NCI-H82 treated with DMSO at 0.1 percent for 48 hours (cell line): ENCODE data around the gene CTDP1.
"Not testable (repeated sequence)": the region's sequence is repeated elsewhere in the genome, so short reads cannot be mapped to it uniquely, and the experiment has no call there.

Source experiments
- DNase-seq: peaks from one replicate; lab custom pipeline; 2025; ENCODE audit not compliant: unreplicated experiment; lab: John Stamatoyannopoulos, UW

The CTDP1 gene

DNA sequence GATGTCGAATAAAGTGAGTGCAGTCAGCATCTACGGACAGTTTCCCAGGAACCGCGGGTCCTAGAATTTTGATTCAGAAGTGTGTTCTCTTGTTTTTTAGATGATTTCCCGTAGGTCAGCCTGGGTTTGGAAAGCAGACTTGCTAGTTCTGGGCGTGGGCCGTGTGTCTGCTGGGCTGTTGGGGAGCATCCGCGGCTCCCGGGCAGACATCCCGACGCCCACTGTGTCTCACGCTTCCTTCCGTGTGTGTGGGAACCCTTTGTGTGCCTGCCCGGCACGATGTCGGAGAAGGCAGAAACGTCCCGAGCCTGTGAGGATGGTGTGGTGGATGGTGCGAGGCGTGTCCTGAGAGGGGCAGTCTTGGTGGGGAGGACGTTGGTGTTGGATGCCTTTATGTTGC is 18.4 kb downstream of the CTDP1 start:
- DNase-seq, result no peak

DNA sequence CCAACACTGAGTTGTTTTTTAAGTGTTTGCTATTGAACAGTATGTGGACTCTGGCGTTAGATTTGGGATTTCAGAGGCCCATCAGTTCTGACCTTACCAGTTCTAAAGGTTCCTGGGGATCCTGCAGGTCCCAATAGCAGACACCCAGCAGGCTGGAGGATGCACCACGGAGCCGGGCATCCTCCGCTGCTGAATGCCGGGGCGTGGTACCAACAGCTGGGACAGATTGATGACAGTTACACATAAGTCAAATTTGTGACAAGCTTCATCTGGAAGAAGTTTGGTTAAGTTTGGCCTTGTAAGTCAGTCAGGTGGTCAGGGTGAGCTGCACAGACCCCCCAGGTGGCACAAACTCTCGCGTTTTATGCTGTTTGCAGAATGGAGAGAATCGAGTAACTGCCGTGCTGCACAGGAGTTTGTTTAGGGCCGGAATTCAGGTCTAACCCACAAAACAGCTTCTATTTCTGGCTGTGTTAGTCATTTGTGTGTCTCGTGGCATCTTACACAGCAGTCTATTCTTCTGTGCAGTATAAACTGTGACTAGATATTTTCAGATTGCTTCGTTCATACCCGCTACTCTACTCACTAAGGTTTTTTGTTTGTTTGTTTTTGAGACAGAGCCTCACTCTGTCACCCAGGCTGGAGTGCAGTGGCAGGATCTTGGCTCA is 19.2 kb downstream of the CTDP1 start:
- DNase-seq, result no peak

DNA sequence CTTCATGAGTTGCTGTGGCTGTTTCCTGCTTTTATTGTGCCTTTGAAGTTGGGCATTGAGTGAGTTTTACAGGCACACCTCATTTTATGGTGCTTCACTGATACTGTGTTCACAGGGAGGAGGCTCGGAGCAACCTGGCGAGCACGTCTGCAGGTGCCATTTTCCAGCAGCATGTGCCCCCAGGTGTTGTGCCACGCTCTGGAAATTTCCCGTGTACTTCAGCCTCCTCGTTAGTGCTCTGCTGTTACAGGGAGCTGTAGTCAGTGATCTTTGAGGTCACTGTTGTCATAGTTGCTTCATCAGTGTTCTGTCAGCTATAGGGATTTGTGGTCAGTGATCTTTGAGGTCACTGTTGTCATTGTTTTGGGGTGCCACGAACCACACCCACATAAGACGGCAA is 20.1 kb downstream of the CTDP1 start:
- no peak for DNase-seq

DNA sequence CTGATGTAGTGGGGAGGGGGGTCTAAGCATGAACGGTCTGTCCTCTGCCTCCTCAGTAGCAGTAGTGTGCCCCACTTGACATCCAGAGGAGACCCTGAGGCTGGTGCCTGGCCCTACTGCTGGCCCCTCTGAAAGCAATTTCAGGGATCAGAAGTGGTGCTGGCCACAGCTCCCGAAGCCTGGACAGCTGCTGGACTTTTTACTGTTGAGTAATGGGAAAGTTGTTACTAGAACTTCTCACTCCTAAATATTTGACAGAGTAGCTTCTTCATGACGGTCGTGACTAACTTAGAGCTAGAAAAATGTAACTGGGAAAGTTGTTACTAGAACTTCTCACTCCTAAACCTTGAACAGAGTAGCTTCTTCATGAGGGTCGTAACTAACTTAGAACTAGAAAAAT is 23.3 kb downstream of the CTDP1 start:
- DNase-seq, result no peak

DNA sequence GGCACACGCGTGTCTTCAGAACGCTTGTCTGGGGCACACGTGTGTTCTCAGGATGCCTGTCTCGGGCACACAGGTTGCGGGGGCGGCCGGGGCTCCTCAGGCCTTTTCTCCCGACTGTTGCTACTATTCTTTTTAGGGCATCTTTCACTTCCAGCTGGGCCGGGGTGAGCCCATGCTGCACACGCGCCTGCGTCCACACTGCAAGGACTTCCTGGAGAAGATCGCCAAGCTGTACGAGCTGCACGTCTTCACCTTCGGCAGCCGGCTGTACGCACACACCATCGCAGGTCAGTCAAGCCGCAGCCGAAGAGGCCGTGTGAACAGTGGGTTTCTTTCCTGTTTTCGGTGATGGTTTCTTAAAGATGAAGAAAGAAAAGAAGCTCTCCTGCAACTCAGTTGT is 25.0 kb downstream of the CTDP1 start:
- DNase-seq, result no peak

DNA sequence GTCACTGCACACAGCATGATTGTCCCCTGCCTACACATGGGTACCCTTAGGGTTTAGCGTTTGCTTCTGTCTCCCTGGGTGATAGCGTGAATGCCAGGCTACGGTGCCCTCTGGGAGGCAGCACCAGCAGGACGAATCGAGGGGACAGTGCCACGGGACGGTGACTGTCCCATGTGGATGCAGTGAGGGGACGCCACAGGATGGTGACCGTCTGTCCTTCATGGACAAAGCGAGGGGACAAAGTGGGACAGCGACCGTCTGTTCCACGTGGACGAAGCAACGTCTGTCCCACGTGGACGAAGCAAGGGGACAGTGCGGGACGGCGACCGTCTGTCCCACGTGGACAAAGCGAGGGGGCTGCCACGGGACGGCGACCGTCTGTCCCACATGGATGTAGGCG is 25.7 kb downstream of the CTDP1 start:
- DNase-seq, result no peak

DNA sequence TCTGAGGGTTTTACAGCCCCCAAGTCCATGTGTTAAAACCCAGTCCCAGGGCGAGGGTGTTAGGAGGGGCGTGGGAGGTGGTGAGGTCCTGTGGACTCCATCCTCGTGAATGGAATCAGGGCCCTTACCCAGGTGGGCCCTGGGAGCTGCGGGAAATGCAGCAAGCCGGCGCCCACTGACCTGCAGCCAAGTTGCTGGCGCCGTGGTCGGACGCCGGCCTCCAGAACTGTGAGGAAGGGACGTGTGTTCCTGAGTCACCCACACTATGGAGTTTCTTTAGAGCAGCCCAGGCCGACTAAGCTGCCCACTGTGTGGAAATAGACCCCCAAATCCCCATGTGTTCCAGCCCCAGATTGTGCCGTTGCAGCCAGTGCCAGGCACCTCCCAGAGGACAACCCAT is 26.4 kb downstream of the CTDP1 start:
- no peak for DNase-seq

DNA sequence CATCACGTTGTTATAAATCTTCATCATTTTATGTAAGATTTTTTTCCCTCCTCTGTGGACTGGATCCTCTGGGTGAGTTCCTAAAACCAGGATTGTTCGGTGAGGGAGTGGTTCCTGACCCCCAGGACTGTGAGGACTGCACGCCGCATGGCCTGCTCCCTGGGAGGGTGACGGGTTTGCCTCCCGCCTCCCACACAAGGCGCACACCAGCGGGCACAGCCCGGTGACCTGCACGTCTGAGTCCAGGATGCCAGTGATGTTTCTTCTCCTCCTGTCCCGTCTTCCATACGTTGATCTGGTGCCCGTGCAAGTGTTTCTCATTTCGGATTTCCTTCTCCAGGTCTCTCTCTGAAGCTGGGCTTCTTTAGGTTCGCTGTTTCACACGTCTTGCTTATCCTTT is 27.1 kb downstream of the CTDP1 start:
- DNase-seq, result no peak

DNA sequence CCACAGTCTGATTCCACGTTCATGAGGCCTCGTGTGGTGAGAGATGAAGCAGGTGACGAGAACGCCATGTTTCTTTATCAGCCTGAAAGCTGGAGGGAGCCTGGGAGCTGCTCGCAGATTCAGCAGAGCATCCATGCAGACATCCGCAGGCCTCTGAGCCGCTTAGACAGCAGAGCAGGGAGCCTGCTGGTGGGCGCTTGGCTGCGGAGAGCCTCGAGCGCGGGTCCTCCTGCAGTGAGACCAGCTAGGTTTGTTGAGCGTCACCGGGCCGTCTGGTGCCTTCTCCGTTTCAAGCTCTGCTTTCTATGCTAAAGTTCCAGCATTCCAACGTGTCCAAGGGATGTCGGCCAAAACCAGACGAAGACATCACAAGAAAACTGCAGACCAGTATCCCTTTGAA is 27.6 kb downstream of the CTDP1 start:
- DNase-seq, result no peak

DNA sequence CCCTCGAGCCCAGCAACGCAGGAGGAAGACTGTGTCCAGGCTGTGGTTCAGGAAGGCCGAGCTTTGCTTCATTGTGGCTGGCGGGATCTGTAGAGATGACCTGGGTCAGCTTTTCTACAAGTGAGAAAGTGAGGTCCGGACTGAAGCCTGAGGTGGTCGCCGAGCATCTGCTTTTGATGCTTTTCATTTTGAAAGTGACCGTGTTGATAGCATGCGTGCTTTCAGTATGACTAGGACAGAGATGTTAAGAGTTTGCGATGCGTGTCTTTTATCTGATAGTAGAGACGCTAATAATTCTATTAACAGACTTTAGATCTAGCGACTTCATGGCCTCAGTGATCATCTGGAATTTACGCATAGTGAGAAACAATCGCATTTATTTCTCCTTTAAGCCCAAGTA is 28.1 kb downstream of the CTDP1 start:
- no peak for DNase-seq

DNA sequence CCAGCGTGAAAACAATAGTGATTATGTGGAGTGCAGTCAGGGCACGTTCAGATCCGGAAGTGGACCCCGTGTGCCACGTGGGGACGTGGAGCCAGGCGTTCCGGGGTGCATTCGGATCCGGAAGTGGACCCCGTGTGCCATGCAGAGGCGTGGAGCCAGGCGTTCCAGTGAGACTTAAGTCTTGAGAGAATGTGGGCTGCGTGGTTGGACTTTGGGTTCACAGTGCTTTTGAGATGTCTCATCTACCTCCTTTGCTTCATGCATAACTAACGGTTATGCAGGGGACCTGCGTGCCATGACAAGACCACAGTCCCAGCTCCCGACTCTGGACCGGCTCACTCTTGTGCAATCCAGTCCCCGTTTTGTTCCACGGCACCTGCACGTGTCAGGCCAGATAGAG is 28.8 kb downstream of the CTDP1 start:
- no peak for DNase-seq

DNA sequence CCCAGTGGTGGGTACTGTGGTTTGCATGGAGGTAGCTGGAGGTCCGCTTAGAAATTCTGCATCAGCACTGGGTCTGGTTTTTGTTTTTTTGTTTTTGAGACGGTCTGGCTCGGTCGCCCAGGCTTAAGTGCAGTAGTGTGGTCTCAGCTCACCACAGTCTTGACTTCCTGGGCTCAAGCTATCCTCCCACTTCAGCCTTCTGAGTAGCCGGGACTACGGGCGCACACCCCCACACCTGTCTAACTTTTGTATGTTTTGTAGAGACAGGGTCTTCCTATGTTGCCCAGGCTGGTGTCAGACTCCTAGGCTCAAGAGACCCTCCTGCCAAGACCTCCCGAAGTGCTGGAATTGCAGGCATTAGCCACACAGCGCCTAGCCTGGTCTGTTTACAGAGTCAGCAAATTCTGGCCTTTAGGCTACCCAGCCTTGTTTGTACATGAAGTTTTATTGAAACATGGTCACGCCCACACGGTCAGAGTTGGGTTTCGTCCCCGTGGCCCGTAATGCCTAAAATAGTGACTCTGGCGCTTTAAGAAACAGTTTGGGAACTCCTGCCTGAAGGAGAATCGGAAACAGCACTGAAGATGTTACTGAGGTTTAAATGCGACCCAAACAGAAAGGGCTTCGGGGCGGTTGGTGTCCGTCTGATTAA is 32.7 kb downstream of the CTDP1 start:
- DNase-seq, result no peak

DNA sequence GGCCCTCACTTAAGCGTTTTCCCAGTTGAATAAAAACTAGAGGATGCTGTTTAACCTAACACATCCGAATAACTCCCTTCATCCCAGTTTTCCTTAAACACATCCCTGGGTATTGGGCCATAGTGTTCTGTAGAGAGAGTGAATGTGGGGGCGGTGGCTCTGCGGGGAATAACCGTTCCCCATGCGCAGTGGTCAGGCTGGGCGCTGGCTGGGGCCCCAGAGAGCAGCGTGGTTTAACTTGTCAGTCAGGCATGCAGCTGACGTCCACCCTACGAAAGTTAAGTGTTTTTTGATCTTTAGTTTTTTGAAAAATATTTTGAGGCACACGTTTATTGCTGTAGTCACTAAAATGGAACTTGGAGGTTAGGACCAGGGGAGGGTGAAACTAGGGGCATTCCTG is 33.7 kb downstream of the CTDP1 start:
- no peak for DNase-seq

DNA sequence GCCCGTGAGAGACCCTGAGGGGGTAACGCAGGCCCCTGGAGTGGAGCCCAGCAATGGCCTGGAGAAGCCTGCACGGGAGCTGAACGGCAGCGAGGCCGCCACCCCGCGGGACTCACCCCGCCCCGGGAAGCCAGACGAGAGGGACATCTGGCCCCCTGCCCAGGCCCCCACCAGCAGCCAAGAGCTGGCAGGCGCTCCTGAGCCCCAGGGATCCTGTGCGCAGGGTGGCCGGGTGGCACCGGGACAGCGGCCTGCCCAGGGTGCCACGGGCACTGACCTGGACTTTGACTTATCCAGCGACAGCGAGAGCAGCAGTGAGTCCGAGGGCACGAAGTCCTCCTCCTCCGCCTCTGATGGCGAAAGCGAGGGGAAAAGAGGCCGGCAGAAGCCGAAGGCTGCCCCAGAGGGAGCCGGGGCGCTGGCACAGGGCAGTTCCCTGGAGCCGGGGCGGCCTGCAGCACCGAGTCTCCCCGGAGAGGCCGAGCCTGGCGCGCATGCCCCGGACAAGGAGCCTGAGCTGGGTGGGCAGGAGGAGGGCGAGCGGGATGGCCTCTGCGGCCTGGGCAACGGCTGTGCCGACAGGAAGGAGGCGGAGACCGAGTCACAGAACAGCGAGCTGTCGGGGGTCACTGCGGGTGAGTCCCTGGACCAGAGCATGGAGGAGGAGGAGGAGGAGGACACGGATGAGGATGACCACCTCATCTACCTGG is 35.1 kb downstream of the CTDP1 start:
- no peak for DNase-seq

DNA sequence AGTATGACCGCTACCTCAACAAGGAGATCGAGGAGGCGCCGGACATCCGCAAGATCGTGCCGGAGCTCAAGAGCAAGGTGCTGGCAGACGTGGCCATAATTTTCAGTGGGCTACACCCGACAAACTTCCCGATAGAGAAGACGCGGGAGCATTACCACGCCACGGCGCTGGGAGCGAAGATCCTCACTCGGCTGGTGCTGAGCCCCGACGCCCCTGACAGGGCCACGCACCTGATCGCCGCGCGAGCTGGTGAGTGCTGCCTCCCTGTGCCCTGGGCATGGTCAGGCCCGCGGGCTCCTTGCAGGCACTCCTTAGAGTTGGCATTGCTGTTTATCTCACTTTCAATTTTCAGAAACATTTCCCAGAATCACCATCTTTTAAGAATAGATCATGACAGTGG is 35.7 kb downstream of the CTDP1 start:
- no peak for DNase-seq

DNA sequence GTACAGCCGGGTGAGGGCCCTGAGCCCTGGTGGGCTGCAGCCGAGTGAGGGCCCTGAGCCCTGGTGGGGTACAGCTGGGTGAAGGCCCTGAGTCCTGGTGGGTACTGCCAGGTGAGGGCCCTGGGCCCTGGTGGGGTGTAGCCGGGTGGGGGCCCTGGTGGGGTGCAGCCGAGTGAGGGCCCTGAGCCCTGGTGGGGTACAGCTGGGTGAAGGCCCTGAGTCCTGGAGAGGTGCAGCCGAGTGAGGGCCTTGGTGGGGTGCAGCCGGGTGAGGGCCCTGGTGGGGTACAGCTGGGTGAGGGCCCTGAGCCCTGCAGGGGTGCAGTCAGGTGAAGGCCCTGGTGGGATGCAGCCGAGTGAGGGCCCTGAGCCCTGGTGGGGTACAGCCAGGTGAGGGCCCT is 37.5 kb downstream of the CTDP1 start:
- DNase-seq, result no peak

DNA sequence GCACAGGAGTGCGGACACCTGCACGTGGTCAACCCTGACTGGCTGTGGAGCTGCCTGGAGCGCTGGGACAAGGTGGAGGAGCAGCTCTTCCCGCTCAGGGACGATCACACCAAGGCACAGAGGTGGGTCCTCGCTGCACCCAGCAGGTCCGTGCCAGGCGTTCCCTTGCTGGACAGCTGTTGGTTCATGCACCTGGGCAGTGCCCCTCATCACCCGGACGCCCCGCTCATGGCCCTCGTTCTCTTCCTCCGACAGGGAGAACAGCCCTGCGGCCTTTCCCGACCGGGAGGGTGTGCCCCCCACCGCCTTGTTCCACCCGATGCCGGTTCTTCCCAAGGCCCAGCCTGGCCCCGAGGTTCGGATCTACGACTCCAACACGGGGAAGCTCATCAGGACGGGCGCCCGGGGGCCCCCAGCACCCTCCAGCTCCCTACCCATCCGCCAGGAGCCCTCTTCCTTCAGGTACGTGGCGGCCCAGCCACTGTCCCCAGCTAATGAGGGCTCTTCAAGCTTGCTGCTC is 38.0 kb downstream of the CTDP1 start:
- DNase-seq, result no peak

DNA sequence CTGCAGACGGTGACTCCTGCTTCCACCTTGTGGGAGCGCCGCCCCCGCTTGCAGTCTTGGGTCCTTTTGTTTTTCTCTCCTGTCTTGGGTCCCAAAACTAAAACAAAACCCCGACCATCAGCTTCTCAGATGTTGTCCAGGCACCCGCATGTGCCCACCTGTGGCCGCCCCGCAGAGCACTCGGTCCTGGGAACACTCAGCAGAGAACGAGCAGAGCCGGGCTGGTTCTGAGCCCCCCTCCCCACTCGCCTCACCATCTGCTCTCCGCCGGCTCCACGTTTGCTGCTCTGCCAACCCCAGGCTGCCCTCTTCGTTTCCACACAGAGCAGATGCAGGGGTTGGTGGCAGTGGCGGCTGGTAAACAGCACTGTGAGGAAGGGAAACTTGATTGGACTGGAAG is 38.5 kb downstream of the CTDP1 start:
- DNase-seq, result no peak

DNA sequence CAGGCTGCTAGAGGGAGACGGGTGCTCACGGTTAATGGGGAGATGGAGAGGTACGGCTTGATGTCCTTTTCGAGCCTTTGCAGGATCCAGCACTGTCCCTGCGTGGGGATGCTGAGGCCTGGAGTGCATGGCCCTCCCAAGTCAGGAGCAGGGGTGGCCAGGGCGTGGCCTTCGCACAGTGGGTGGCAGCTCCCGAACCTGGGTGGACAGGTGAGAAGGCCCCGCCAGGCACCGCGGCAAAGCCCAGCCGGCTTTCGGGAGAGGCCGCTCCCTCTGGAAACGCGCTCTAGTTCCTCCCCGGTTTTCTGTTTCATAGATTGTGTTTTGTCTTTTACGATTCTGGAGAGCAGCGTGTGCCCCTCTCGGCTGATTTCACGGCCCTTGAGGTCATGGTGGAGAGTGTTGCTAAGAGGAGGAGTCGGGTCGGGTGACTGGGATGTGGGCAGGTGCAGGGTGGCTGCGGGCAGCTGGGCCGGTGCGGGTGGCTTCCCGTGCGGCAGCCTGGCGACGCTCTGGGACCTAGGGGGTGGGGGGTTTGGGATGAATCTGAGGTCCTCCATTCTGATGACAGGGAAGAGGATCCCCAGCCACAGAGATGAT is 39.4 kb downstream of the CTDP1 start:
- DNase-seq, result no peak

DNA sequence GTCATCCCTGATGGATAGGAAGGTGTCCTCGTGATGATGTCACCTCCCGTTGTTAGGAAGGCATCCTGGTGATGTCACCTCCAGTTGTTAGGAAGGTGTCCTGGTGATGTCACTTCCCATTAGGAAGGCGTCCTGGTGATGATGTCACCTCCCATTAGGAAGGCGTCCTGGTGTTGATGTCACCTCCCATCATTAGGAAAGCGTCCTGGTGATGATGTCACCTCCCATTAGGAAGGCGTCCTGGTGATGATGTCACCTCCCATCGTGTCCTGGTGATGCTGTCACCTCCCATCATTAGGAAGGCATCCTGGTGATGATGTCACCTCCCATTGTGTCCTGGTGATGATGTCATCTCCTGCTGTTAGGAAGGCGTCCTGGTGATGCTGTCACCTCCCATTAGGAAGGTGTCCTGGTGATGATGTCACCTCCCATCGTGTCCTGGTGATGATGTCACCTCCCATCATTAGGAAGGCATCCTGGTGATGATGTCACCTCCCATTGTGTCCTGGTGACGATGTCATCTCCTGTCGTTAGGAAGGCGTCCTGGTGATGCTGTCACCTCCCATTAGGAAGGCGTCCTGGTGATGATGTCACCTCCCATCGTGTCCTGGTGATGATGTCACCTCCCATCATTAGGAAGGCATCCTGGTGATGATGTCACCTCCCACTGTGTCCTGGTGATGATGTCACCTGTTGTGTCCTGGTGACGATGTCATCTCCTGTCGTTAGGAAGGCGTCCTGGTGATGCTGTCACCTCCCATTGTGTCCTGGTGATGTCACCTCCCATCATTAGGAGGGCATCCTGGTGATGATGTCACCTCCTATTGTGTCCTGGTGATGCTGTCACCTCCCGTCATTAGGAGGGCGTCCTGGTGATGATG is 40.1 kb downstream of the CTDP1 start:
- DNase-seq, result not testable (repeated sequence)

DNA sequence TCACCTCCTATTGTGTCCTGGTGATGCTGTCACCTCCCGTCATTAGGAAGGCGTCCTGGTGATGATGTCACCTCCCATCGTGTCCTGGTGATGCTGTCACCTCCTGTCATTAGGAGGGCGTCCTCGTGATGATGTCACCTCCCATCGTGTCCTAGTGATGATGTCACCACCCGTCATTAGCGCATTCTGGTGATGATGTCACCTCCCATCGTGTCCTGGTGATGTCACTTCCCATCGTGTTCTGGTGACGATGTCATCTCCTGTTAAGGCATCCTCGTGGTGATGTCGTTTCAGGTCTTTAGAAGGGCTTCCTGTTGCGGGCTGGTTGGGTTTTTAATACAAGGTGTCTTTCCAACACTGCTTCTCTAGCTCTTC is 40.7 kb downstream of the CTDP1 start:
- DNase-seq, result no peak
